ENCODE data around the gene GFOD2.

- TF ChIP-seq CTCF (tag by site-specific recombination; IDR thresholded peaks at IDR 0.05) (no peak), ZNF518A (tag by site-specific recombination; conservative IDR thresholded peaks at IDR 0.05; ENCODE audit: low read depth) (no peak), YY2 (tag by site-specific recombination; IDR thresholded peaks at IDR 0.05) (no peak), ZNF394 (tag by site-specific recombination; IDR thresholded peaks at IDR 0.05; ENCODE audit: borderline replicate concordance) (no peak)
Measured at GRCh38 chr16:67766291-67766690, 47.2 kb upstream of the GFOD2 start.

All from HEK293 (cell line).